Hepatocyte (in vitro differentiated cells): ENCODE results near the gene RAB38.

Experiments
- EZH2 ChIP-seq: fragments of 200-600 bp; sonication (generic); IDR thresholded peaks from 2 replicates; pipeline ENCODE4 v1.6.1; 2016; ENCODE audit warnings: antibody characterized with exemption, mild to moderate bottlenecking, borderline replicate concordance
- EZH2phosphoT487 ChIP-seq: fragments of 200-600 bp; sonication (generic); IDR thresholded peaks from one replicate; pipeline ENCODE4 v1.6.1; 2018; ENCODE audit warnings: antibody characterized with exemption, mild to moderate bottlenecking, low read depth, moderate library complexity; ENCODE audit not compliant: unreplicated experiment, severe bottlenecking
- TF ChIP-seq, protein P1 (sequence below): fragments of 200-600 bp; sonication (generic); IDR thresholded peaks from 2 replicates; pipeline ENCODE4 v1.5.1; 2016; ENCODE audit warnings: antibody characterized with exemption, mild to moderate bottlenecking; ENCODE audit not compliant: poor library complexity

DNA sequence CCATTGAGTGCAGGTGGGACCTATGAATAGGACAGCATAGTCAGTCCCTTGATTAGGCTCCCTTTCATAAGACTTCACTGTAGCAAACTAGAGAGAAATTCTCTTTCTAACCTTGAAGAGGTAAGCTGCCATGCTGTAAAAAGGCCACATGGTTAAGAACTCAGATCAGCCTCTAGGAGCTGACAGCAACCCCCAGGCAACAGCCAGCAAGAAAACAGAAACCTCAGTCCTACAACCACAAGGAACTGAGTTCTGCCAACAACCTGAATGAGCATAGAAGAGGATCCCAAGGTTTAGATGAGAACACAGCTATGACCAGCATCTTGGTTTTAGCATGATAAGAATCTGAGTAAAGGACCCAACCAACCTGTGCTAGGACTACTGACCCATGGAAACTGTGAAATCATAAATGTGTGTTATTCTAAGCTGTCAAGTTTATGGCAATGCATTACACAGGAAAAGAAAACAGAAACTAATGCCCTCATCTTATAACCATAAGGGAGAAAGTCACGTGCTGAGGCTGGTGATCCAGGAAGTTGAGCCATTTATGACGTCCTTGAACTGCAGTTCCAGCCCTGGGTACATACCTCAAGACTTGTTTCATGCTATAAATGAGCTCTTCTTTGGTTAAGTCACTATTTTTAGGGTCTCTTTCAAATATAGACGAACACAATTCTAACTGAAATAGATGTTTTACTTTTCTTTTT lies 43.3 kb downstream of the RAB38 start:
- TF ChIP-seq, protein P1, sequence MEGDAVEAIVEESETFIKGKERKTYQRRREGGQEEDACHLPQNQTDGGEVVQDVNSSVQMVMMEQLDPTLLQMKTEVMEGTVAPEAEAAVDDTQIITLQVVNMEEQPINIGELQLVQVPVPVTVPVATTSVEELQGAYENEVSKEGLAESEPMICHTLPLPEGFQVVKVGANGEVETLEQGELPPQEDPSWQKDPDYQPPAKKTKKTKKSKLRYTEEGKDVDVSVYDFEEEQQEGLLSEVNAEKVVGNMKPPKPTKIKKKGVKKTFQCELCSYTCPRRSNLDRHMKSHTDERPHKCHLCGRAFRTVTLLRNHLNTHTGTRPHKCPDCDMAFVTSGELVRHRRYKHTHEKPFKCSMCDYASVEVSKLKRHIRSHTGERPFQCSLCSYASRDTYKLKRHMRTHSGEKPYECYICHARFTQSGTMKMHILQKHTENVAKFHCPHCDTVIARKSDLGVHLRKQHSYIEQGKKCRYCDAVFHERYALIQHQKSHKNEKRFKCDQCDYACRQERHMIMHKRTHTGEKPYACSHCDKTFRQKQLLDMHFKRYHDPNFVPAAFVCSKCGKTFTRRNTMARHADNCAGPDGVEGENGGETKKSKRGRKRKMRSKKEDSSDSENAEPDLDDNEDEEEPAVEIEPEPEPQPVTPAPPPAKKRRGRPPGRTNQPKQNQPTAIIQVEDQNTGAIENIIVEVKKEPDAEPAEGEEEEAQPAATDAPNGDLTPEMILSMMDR, result no peak
- TF ChIP-seq EZH2 (no peak), EZH2phosphoT487 (no peak)
